ENCODE measurements around the gene PGM3.

PGM3 gene

DNA sequence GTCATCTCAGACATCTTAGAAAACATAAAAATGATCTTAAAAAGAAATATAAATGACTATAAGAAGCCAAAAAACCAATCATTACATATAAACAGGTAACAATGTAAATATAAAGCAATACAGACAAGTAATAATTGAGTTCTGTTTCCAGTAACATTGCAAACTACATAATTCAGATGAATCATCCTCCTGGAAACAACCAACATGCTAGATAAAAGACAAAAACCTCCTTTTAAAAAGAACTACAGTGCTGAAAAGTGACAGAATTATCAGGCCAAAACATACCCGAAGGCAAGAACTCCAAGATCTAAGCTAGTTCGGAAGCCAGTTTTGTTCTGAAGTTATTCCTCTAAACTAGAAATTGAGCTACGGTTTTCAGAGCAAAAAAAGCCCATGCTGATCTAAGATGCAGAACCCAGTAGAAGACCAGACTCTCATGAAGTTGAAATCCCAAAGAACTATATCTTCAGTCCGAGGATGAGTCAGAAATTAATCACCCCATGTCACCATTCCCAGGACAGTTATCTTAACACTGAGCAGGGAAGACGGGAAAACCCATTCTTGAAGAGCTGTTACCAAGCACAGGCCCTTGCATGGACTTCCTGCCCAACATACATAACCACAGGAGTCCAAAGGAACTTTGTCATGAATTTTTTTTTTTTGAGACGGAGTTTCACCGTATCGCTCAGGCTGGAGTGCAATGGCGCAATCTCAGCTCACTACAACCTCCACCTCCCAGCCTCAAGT lies 9.8 kb downstream of the PGM3 start:
- DNase-seq (ENCODE audit: low read depth in 3 of 3), result no peak

DNA sequence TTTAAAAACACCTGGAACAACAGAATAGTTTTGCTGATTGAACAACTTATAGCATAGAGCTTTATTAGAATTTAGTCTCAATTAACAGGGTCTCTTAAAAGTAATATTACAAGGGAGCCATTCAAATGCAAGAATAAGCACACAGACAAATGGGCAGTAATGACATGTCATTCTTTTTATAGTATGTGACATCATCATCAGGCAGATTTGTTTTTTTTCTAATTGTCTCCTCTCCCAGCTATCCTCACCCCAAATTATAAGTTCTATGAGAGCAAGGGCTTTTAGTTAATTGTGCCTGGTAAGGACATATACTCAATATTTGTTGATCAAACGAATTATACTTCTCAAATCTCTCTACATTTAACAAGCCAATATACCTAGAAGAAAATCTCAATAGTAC lies 11.0 kb downstream of the PGM3 start:
- DNase-seq (ENCODE audit: low read depth in 3 of 3), result no peak

DNA sequence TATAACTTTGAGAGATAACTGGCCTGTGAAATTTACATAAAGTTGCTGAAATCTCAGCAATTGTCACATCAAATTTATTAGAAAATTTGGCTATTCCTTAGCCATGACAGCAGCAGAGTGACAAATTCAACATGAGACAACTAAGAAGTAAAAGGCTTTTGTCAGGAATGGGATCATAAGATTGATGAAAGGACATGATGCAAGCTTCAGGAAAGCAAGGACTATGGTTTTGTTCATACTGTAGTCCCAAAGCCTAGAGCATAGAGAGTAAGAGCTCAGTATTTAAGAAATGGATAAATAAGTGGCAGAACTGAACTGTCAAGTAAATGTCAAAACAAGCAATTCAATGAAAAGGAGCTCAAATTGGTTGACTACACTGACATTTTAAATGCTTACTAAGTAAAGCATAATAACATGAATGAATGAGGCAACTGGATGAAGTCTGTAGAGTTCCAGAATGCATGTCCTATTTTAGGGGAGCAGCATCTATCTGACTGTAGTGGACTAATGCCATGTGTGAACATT lies 12.6 kb downstream of the PGM3 start:
- DNase-seq (ENCODE audit: low read depth in 3 of 3), result no peak

DNA sequence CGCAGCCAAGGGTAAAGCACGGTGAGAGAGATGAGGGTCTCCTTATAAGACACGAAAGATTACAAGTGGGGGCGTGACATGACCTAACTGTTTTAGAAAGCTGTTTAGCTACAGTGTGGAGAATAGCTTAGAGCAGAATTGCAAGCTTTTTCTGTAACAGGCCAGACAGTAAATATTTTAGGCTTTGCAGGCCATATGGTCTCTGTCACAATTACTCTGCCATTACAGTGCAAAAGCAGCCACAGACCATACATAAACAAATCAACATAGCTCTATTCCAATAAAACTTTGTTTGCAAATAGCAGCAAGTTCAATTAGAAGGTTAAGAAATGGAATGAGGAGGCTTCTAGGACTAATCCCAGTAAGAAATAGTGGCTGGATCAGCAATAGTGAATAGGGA lies 16.8 kb downstream of the PGM3 start:
- no peak for DNase-seq (ENCODE audit: low read depth in 3 of 3)

DNA sequence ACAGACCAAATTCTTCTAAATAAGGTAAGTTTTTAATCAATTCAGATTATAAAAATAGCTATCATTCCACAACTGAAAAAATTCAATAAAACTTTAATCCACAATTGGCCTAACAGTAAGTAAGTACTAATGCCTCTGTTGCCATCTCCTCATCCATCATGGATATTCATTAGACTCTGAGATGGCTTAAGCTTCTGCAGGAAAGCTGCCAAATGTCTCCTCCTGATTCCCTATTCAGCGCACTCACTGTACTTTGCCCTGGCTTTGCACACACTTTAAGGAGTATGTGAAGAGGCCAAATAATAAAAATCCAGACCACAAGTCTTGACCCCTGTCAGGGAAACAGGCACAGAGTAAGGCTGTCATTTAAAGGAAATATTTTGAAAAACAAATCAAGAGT lies 23.6 kb downstream of the PGM3 start:
- DNase-seq (ENCODE audit: low read depth in 3 of 3), result no peak

DNA sequence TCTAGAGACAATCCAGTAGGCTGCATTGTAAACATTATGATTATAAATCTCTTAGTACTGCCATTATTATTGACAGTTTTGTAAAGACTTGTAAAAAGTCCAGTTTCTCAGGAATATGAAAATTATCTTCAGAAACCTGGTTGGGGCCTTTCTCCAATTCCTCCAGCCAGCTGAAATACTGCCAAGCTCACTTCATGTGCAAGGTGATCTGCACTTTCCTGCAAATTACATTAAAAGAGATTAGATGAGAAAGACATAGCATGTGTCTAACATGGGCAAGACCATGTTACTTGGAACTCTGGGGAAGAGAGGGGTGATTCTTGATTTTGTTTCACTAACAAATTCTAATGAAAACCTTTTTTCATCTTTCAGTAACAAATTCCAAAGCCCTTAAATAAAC lies 24.0 kb downstream of the PGM3 start:
- DNase-seq (ENCODE audit: low read depth in 3 of 3), result no peak

DNA sequence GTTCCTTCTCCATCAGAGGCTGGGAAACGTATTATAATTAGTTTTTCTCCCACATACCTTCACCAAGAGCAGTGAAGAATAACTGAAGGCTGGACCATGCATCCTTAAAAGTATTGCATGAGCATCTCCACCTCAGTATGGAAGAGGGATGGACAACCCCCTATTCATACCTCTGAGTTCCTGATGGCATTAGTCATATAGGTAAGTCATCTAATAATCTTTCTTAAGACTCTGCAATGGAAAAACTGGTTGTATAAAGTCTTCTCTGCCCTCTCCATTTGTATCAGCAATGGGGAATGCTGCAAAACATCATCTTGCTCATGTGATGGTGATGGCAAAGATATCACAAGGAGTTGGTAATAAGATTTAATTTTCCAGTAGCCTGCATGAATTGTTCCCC lies 24.5 kb downstream of the PGM3 start:
- no peak for DNase-seq (ENCODE audit: low read depth in 3 of 3)

DNA sequence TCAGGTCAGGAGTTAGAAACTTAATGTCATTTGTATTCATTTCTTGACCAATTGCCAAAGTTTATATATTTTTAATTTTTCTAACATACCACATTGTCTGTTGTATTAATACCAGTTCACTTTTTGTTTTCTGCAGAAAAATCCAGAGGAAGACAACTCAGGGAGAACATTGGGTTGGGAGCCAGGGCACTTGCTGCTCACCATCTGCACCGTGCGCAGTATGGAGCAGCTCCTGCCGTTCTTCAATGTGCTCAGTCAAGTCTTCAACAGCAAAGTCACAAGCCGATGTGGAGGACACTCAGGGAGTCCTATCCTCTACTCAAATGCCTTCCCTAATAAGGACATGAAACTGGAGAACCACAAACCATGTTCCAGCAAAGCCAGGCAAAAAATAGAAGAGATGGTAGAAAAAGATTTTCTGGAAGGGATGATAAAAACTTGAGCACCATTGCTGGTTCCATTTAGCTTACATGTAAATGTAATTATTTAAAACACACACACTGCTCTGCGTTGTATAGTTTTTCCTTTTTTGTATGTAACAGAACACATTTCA lies 25.3 kb downstream of the PGM3 start:
- DNase-seq (ENCODE audit: low read depth in 3 of 3), result no peak

DNA sequence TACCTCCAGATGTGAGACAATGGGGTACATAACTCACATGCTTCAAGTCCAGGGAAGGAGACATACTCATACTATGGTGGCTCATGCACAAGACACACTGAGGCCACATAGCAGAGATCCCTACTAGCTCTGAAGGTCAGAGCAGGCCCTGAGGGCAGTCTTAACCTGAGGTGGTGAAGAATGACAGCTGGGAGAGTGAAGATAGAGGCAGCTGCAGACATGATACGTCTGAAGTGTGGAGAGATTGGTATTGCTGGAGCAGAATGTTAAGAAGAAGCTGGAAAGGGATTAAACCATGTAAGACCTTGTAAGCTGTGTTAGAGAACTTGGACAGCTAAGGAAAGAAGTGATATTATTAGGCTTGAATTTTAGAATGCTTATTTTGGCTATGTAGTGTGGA lies 32.9 kb downstream of the PGM3 start:
- no peak for DNase-seq (ENCODE audit: low read depth in 3 of 3)

DNA sequence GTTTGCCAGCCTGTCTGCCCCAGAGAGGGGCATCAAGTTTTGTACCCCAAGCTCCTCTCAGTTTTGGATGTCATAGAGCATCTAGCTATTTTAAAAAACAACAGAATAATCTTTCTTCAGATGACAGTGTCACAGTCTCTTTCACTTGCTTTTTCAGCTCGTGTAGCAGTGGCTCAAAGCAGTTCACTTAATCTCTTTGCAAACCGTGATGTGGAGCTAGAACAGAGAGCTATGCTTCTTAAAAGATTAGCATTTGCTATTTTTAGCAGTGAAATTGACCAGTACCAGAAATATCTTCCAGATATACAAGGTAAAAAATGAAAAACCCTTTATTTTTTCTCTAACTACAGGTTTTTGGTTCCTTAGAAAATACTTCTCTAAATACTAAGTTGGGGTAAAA lies 37.3 kb downstream of the PGM3 start:
- DNase-seq (ENCODE audit: low read depth in 3 of 3), result no peak

DNA sequence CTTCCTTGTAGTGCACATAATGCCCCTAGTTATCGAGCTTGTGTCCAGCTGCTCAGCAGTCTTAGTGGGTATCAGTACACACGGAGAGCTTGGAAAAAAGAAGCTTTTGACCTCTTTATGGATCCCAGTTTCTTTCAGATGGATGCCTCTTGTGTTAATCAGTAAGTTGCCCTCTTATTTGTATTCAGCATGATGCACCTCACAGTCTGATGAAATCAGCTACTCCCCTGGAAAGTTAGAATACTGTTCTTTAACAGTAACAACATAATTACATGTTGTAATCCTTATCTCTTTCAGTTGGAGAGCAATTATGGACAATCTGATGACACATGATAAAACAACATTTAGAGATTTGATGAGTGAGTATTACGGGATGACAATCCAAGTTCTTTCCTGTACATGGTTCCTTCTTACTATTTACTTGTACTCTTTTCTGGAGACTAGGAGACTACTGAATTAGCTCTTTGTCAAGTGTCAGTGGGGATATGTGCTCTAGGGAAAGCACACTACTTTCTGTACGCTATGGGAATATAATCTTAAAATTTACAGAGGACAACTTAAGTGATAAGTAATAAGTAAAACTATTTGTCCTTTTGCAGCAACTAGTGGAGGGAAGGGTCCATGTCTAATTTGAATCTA lies 39.1 kb downstream of the PGM3 start:
- no peak for DNase-seq (ENCODE audit: low read depth in 3 of 3)

DNA sequence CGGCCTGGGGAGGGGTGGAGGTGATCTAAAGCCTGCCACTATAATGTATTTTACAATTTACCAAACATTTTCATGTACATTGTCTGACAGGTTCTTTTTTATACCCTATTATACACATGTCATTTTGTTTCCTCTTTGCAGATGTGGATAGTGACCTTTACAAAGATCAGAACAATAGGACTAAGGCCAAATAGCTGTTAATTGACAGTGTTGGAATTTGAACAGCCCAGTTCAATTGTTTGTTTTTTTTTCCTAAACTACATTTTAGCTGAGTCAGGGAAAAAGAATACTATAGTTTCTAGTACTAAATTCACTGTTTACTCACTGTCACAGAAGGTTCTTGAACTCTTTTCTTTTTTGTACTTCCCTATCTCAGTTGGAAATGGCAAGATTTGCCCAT lies 40.2 kb downstream of the PGM3 start:
- DNase-seq (ENCODE audit: low read depth in 3 of 3), result no peak

DNA sequence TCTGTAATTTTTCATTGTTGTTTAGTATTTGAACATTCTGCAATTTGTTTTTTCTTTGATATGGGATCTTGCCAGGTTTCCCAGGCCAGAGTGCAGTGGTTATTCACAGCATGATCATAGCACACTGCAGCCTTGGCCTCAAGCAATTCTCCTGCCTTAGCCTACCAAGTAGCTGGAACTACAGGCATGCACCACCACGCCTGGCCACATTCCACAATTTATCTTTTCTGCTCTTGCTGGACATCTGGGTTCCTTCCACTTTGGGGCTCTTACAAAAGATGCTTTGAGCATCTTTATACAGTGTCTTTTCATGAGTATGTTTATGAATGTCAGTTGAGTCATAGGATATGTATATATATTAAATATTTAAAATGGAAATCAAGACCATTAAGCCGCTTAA lies 42.0 kb downstream of the PGM3 start:
- DNase-seq (ENCODE audit: low read depth in 3 of 3), result no peak

DNA sequence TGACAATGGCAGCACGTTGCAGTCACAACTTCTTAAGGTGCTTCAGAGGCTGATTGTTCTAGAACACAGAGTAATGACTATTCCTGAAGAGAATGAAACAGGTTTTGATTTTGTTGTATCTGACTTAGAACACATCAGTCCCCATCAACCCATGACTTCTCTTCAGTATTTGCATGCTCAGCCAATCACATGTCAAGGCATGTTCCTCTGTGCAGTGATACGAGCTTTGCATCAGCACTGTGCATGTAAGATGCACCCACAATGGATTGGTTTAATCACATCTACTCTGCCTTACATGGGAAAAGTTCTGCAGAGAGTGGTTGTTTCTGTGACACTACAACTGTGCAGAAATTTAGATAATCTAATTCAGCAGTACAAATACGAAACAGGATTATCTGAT lies 54.3 kb downstream of the PGM3 start:
- no peak for DNase-seq (ENCODE audit: low read depth in 3 of 3)

DNA sequence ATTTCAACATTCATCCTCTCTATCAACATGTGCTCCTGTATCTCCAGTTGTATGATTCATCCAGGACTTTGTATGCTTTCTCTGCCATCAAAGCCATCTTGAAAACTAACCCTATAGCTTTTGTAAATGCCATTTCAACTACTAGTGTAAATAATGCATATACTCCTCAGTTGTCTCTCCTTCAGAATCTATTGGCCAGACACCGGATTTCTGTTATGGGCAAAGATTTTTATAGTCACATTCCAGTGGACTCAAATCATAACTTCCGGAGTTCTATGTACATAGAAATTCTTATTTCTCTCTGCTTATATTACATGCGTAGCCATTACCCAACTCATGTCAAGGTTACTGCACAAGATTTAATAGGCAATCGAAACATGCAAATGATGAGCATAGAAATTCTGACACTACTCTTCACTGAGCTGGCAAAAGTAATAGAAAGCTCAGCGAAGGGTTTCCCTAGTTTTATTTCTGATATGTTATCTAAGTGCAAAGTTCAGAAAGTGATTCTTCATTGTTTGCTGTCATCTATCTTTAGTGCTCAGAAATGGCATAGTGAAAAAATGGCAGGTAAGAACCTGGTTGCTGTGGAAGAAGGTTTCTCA lies 54.8 kb downstream of the PGM3 start:
- DNase-seq (ENCODE audit: low read depth in 3 of 3), result no peak

DNA sequence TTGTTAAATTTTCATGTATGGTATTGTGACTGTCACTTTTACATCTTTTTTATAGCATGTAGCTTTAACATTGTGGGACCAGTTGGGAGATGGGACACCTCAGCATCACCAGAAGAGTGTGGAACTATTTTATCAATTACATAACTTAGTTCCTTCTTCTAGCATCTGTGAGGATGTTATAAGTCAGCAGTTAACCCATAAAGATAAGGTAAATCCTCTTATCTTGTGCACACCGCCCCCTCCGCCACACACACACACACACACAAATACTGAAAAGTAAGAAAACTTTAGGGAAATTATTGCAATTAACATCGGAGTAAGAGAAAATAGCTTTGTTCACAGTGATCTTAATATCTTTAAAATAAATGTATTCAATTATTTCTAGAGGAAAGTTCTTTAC lies 60.9 kb downstream of the PGM3 start:
- no peak for DNase-seq (ENCODE audit: low read depth in 3 of 3)

DNA sequence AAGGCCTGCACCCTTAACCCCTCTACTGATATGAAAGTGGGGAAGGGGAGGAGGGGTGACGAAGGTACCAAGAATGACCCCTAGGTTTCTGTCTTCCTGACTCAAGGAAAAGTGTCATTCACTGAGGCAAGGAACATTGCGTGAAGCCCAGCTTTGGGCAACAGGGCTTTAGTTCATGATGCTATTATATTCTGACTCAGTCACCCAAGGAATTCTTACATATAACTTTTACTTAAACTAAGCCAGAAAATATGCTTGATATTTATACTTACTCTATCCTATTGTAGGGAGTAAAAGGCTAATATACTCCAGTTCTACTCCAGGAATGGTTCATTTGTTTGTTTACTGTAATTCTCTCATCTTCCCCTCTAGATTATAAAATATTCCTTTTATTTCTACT lies 65.1 kb downstream of the PGM3 start:
- no peak for DNase-seq (ENCODE audit: low read depth in 3 of 3)

DNA sequence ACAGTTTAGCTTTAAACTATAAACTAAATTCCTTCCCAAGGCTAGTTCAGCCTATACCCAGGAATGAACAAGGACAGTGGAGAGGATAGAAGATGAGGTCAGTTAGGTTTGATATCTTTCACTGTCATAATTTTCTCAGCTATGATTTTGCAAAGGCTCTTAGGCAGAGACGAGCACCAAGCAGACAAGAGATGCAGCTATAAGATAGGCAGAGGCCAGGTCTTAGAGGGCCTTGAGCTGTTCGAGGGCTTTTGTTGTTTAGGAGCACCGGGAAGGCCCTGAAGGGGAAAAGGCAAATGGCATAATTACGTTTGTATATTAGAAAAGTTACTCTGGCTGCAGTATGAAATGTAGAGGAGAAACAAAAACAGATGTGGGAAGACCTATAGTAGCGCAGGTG lies 65.8 kb downstream of the PGM3 start:
- DNase-seq (ENCODE audit: low read depth in 3 of 3), result no peak

DNA sequence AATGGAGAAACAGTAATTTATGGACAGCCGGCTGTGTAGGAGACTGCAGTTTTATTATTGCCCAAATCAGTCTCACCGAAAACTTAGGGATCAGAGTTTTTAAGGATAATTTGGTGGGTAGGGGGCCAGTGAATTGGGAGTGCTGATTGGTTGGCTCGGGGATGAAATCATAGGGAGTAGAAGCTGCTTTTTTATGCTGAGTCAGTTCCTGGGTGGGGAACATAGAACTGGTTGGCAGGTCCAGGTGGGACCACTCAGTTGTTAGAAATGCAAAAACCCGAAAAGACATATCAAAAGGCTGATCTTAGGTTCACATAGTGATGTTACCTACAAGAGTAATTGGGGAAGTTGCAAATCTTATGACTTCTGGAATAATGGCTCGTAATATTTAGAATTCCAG lies 66.3 kb downstream of the PGM3 start:
- no peak for DNase-seq (ENCODE audit: low read depth in 3 of 3)

DNA sequence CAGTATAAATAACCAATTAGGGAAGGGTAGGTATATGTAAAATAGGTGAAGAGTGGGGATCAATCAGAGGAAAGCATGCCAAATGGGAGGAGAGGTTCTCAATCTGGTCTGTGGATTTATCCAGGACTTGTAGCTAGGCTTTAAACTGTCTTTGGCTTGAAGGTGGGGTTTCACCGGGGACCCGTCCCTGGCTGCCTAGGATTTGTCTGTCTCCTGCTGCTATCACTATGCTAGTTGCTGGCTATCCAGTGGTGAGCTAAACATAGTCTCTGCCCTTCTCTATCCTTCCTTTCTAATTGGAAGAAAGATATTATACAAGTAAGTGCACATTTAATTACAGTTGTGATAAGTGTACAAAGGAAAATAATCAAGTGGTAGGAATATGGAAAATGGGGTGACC lies 66.8 kb downstream of the PGM3 start:
- DNase-seq (ENCODE audit: low read depth in 3 of 3), result no peak

DNA sequence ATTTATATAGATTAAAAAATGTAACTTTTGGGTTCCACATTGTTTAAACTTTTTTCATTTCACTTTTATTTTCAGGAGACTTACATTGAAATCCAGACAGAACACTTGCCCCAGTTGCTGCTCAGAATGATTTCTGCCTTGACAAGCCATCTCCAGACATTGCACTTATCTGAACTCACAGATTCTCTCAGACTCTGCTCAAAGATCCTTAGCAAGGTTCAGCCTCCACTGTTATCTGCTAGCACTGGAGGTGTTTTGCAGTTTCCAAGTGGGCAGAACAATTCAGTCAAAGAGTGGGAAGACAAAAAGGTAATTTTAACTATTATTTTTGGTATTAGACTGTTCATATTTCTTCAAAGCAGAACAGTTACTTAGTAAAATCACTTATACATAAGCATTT lies 67.6 kb downstream of the PGM3 start:
- no peak for DNase-seq (ENCODE audit: low read depth in 3 of 3)

DNA sequence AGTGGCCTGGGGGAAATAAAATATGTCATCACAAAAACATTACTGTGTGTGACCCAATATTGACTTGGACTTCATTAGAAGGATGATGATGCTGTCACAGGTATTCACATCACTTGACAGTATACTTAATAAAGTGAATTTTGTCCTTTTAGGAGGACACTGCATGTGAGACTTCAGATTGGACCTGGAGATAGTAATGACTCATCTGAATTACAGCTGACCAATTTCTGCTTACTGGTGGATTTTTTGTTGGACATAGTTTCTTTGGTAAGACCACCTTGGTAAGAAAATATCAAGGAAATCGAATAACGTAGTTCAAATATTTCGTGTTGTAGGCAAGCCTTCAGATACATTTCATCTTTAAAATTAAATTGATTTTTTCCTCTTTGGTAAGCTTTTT lies 68.5 kb downstream of the PGM3 start:
- no peak for DNase-seq (ENCODE audit: low read depth in 3 of 3)

DNA sequence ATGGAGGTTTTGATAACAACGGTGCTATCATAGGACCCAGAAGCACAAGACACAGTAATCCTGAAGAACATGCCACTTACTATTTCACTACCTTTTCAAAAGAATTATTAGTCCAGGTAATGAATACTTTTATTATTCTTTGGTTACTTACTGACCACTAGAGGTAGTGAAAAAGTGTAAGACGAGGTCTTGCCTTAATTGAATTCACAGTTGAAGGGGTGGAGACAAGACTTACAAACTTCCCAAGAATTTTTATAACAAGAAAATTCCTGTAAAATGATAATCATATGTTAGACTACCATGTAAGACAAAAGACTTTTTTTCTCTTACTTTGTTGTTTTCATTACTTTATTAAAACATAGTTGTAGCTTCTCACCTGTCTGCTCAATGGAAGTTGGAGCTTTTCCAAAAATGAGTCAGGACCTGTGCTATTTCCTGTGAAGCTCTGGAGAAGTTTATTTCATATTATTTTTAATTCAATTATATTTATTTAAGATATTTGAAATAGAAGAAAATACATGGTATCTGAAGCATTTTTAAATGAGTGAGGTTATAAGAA lies 73.2 kb downstream of the PGM3 start:
- DNase-seq (ENCODE audit: low read depth in 3 of 3), result no peak
